K562 (cell line): ENCODE measurements around the gene PRKAG2. TPM values are rescaled to one million over a fixed set of nuclear protein-coding genes. Genes with fewer than 3 reads are reported as not detected.

ENCODE experiments used
- CBFA2T3 ChIP-seq: fragments of 450-650 bp; IDR thresholded peaks from 2 replicates; pipeline ENCODE4 v1.6.1; 2017
- ELK3 ChIP-seq: fragments of 450-650 bp; formaldehyde crosslinking; IDR thresholded peaks from 2 replicates; pipeline ENCODE4 v1.4.0; 2020; ENCODE audit warnings: mild to moderate bottlenecking
- ILK ChIP-seq: fragments of 450-650 bp; IDR thresholded peaks from 2 replicates; pipeline ENCODE4 v1.6.1; 2016; ENCODE audit warnings: missing genetic modification characterization, low read depth, mild to moderate bottlenecking, missing compliant biosample characterization, moderate library complexity, borderline replicate concordance
- NCOR1 ChIP-seq: fragments of 450-650 bp; IDR thresholded peaks from 2 replicates; pipeline ENCODE4 v1.6.1; 2016; ENCODE audit warnings: mild to moderate bottlenecking, moderate library complexity
- NR3C1 ChIP-seq: sonication (generic); formaldehyde crosslinking; IDR thresholded peaks from 2 replicates; pipeline ENCODE4 v1.8.1; 2022; ENCODE audit warnings: missing genetic modification reagents
- PTBP1 ChIP-seq: fragments of 200-400 bp; formaldehyde crosslinking; IDR thresholded peaks from 2 replicates; pipeline ENCODE4 v1.6.1; 2017; ENCODE audit warnings: low read depth, low read length
- REST ChIP-seq, 2 experiments: fragments of 450-650 bp; formaldehyde crosslinking in 1 of 2; IDR thresholded peaks; 2 replicates each; pipeline versions ENCODE4 v1.4.0 to v1.6.1; 2014 to 2020; ENCODE audit warnings: mild to moderate bottlenecking in 2 of 2, borderline replicate concordance in 1 of 2, low read depth in 1 of 2
- SMARCA5 ChIP-seq: fragments of 450-650 bp; IDR thresholded peaks from 2 replicates; pipeline ENCODE4 v1.6.1; 2016
- ZNF253 ChIP-seq: fragments of 250-450 bp; sonication (Bioruptor Pico); conservative IDR thresholded peaks from 2 replicates; pipeline ENCODE4 v1.6.1; 2021; ENCODE audit warnings: mild to moderate bottlenecking
- ZNF445 ChIP-seq: fragments of 250-450 bp; sonication (Bioruptor Pico); IDR thresholded peaks from 2 replicates; pipeline ENCODE4 v1.4.0; 2020; ENCODE audit warnings: low read depth, mild to moderate bottlenecking, moderate library complexity
- polyA plus RNA-seq, 8 experiments: library from polyadenylated mRNA; depleted of rRNA in 4 of 8; stranded (reverse) in 5 of 8; unstranded in 3 of 8; fragments of >200 nt; fragmentation: Nextera tagmentation in 2 of 8; fragmentation: Illumina TruSeq in 1 of 8; extraction: Ambion mirVana in 2 of 8; extraction: Trizol in 1 of 8; gene quantifications; 2 replicates each; pipeline versions ENCODE4 v1.2.1 to v1.2.3, GENCODE V29; 2011 to 2014; ENCODE audit warnings: inconsistent platforms in 1 of 8, missing spikeins in 1 of 8
- total RNA-seq, 7 experiments: library from RNA; depleted of rRNA in 6 of 7; stranded (reverse); fragments of >200 nt in 6 of 7; fragmentation: Illumina TruSeq in 2 of 7; extraction: Trizol in 2 of 7; gene quantifications; 2 replicates each; pipeline versions ENCODE4 v1.2.1 to v1.2.3, GENCODE V29; 2011 to 2021; ENCODE audit warnings: low replicate concordance in 1 of 7
- TF ChIP-seq, protein P1 (sequence below), 2 experiments: fragments of 450-650 bp; IDR thresholded peaks; 2 replicates each; pipeline ENCODE4 v1.6.1; 2016; ENCODE audit warnings: mild to moderate bottlenecking in 2 of 2, borderline replicate concordance in 1 of 2, low read depth in 1 of 2, moderate library complexity in 1 of 2

Gene PRKAG2
- total and polyA plus RNA-seq, 9 of the 15 experiments (the other 6 are each of a cell fraction or from before 2014, with no cell fraction given) = 0.99 to 5.6 (median 3.3) TPM

- TF ChIP-seq REST (IDR thresholded peaks at IDR 0.05; ENCODE audit: borderline replicate concordance) = no peak
- no peak for TF ChIP-seq REST (CRISPR knock-in tag; IDR thresholded peaks at IDR 0.05; ENCODE audit: low read depth)
- no peak for TF ChIP-seq ELK3
- peak; percentile 87; the same call in 1 of the 2 replicates for TF ChIP-seq PTBP1
- no peak for TF ChIP-seq ZNF253 (CRISPR knock-in tag)
- TF ChIP-seq SMARCA5 = peak; percentile 94; the same call in 1 of the 2 replicates
- TF ChIP-seq CBFA2T3 = peak; percentile 69
- TF ChIP-seq, protein P1, sequence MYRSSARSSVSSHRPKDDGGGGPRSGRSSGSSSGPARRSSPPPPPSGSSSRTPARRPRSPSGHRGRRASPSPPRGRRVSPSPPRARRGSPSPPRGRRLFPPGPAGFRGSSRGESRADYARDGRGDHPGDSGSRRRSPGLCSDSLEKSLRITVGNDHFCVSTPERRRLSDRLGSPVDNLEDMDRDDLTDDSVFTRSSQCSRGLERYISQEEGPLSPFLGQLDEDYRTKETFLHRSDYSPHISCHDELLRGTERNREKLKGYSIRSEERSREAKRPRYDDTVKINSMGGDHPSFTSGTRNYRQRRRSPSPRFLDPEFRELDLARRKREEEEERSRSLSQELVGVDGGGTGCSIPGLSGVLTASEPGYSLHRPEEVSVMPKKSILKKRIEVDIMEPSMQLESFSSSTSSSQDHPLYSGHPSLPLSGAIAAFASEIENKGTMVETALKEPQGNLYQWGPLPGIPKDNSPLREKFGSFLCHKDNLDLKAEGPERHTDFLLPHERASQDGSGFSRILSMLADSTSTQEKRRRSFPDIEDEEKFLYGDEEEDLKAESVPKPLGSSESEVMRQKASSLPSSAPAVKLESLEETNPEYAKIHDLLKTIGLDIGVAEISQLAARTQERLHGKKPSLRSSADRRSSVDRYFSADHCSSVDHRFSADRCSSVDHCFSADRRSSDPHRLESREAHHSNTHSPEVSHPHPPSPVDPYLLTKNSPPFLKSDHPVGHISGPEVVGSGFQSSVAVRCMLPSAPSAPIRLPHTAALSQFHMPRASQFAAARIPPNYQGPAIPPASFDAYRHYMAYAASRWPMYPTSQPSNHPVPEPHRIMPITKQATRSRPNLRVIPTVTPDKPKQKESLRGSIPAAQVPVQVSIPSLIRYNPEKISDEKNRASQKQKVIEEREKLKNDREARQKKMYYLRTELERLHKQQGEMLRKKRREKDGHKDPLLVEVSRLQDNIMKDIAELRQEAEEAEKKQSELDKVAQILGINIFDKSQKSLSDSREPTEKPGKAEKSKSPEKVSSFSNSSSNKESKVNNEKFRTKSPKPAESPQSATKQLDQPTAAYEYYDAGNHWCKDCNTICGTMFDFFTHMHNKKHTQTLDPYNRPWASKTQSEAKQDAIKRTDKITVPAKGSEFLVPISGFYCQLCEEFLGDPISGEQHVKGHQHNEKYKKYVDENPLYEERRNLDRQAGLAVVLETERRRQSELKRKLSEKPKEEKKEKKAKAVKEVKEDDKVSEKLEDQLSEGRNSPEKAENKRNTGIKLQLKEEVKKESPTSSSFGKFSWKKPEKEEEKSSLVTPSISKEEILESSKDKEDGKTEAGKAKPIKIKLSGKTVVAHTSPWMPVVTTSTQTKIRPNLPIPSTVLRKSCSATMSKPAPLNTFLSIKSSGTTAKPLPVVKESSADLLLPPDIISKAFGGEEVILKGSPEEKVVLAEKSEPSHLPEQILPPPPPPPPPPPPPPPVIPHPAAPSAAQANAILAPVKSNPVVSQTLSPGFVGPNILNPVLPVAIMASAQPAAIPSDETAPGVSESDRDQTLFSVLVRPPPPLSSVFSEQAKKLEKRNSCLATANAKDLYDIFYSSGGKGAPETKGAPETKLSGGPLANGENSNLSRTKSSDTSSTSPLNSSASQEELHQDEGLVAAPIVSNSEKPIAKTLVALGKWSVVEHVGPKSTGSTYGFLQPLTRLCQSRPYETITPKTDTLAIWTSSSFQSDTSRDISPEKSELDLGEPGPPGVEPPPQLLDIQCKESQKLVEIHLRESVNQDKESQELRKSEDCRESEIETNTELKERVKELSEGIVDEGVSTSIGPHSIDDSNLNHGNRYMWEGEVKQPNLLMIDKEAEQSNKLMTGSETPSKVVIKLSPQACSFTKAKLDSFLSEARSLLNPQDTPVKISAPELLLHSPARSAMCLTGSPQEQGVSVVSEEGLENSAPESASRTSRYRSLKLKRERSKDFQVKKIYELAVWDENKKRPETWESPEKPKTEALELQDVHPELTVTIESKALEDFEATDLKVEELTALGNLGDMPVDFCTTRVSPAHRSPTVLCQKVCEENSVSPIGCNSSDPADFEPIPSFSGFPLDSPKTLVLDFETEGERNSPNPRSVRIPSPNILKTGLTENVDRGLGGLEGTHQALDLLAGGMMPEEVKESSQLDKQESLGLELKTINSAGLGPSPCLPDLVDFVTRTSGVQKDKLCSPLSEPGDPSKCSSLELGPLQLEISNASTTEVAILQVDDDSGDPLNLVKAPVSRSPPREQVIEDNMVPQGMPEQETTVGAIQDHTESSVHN (IDR thresholded peaks at IDR 0.05; ENCODE audit: borderline replicate concordance in 1 of 2, low read depth in 1 of 2) = no peak
- TF ChIP-seq NCOR1 = peak; percentile 17; the same call in 1 of the 2 replicates
- no peak for TF ChIP-seq NR3C1 (CRISPR knock-in tag)
- no peak for TF ChIP-seq ILK (tag)
- no peak for TF ChIP-seq ZNF445
Measured at GRCh38 chr7:151721694-151722093, 155.2 kb downstream of the PRKAG2 start (continued).
